T1000 (cell line): ENCODE data around the gene SPACA4.
A peak's percentile ranks its signal among the peaks of the same experiment; 100 is the strongest.
"Not testable (repeated sequence)": the region's sequence is repeated elsewhere in the genome, so short reads cannot be mapped to it uniquely, and the experiment has no call there.

Experiments used
- DNase-seq: peaks from one replicate; lab custom pipeline; 2025; ENCODE audit warnings: mixed read lengths; lab: John Stamatoyannopoulos, UW

SPACA4 gene

GRCh38 chr19:48606463-48607358, at the start of gene SPACA4:
TSS of gene SPACA4 (plus strand) at chr19:48606742. CDS start at chr19:48606979, 237 bp downstream.
- no peak for DNase-seq

- no peak for DNase-seq
These were observed 49.7 kb upstream of the SPACA4 start for GRCh38 chr19:48556825-48557224.

GRCh38 chr19:48558018-48558684, 48.4 kb upstream of the SPACA4 start:
- DNase-seq = no peak

- DNase-seq = no peak
These were observed 46.4 kb upstream of the SPACA4 start for GRCh38 chr19:48560095-48560530.

- no peak for DNase-seq
These were observed 45.1 kb upstream of the SPACA4 start for GRCh38 chr19:48561412-48561811.

- peak; percentile 31 for DNase-seq
These were observed 41.5 kb upstream of the SPACA4 start for GRCh38 chr19:48565090-48565489.

GRCh38 chr19:48568345-48568886, 38.1 kb upstream of the SPACA4 start:
- DNase-seq = peak; percentile 76

GRCh38 chr19:48569814-48570213, 36.7 kb upstream of the SPACA4 start:
- DNase-seq = no peak

GRCh38 chr19:48571378-48572162, 35.0 kb upstream of the SPACA4 start:
- no peak for DNase-seq

- no peak for DNase-seq
These were observed 33.4 kb upstream of the SPACA4 start for GRCh38 chr19:48573163-48573505.

GRCh38 chr19:48575931-48576622, 30.5 kb upstream of the SPACA4 start:
- DNase-seq = no peak

GRCh38 chr19:48577908-48578307, 28.6 kb upstream of the SPACA4 start:
- not testable (repeated sequence) for DNase-seq

- no peak for DNase-seq
These were observed 27.7 kb upstream of the SPACA4 start for GRCh38 chr19:48578891-48579290.

- DNase-seq = no peak
These were observed 24.4 kb upstream of the SPACA4 start for GRCh38 chr19:48582168-48582567.

- DNase-seq = no peak
These were observed 19.2 kb upstream of the SPACA4 start for GRCh38 chr19:48587387-48587786.

GRCh38 chr19:48588670-48589401, 17.7 kb upstream of the SPACA4 start:
- peak; percentile 81 for DNase-seq

GRCh38 chr19:48591021-48591420, 15.5 kb upstream of the SPACA4 start:
- no peak for DNase-seq

GRCh38 chr19:48595171-48595570, 11.4 kb upstream of the SPACA4 start:
- no peak for DNase-seq

- DNase-seq = no peak
These were observed 10.7 kb upstream of the SPACA4 start for GRCh38 chr19:48595833-48596232.

- no peak for DNase-seq
These were observed 10.3 kb upstream of the SPACA4 start for GRCh38 chr19:48596237-48596636.
